ENCODE measurements around the gene RNASE13. TPM values are rescaled to one million over a fixed set of nuclear protein-coding genes. Genes with fewer than 3 reads are reported as not detected.

The RNASE13 gene
- total RNA-seq, 1 donor from 2014 or later, result not detected

- Histone ChIP-seq H3K27ac (peak overlapping the region; percentile 95 to 96), H3K36me3 (peaks cover 10 to 15% of the 10 kb centered on the region in 2 donors), H3K9me3 (no peaks in the 10 kb centered on the region), H3K4me1 (peaks cover 11 to 25% of the 10 kb centered on the region in 2 donors), H3K27me3 (no peaks in the 10 kb centered on the region), H3K4me3 (peak overlapping the region; percentile 68 to 83)
- TF ChIP-seq, protein P1, sequence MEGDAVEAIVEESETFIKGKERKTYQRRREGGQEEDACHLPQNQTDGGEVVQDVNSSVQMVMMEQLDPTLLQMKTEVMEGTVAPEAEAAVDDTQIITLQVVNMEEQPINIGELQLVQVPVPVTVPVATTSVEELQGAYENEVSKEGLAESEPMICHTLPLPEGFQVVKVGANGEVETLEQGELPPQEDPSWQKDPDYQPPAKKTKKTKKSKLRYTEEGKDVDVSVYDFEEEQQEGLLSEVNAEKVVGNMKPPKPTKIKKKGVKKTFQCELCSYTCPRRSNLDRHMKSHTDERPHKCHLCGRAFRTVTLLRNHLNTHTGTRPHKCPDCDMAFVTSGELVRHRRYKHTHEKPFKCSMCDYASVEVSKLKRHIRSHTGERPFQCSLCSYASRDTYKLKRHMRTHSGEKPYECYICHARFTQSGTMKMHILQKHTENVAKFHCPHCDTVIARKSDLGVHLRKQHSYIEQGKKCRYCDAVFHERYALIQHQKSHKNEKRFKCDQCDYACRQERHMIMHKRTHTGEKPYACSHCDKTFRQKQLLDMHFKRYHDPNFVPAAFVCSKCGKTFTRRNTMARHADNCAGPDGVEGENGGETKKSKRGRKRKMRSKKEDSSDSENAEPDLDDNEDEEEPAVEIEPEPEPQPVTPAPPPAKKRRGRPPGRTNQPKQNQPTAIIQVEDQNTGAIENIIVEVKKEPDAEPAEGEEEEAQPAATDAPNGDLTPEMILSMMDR (IDR thresholded peaks at IDR 0.05), result no peak
- intact Hi-C loops (cut with DNase I), result loop anchor here (1.0 kb wide), 2 partner anchors 23 to 35 kb away; no protein-coding TSS in a partner anchor
- DNase-seq (ENCODE audit: low spot score in 2 of 2), result no peak
Observed at GRCh38 chr14:21069388-21070082, 34.9 kb upstream of the RNASE13 start.

DNA sequence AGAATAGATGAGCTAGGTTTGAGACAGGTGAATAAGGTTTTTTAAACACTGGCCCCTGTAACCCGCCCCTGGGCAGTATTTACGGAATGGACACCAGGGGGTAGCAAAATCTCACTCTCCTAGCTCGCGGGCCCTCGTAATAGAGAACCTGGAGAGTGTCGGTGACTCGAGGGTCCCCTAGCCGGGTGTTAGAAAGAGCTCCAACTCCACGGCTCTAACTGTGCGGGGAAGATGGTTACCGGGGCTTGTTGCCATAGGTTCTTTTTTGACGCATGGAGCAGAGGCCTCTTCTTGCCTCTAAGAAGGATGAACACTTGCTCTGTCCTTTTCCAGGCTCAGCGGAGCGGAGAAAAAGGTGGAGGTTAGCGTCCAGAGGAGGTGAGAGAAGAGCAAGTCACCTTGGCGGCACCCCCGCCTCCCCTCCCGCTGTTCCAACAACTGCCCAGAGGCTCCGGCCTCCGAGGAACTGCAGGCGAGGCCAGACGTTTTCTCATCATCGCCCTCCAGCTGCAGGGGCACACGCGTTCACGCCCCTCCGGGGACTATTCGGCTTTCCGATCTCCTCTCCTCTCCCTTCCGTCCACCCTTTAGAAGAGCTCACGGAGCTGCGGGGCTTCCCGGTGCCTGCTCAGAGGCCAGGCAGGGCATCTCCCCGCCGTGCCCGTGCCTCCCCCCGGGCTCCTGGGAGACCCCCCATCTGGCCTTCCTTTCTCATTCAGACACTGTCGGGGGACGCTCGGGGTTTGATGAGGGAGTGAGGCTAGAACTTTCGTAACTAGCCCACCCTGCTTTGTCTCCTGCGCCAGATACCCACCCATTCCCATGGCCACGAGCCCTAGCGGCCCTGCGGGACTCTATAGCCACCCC, 34.1 kb upstream of the RNASE13 start:
- H3K4me3 ChIP-seq, result peak overlapping the region; percentile 68 to 83
- peak in 1 of 2 donors; percentile 83 for DNase-seq (ENCODE audit: low spot score in 2 of 2)
- H3K9me3 ChIP-seq, result no peaks in the 10 kb centered on the region
- no peaks in the 10 kb centered on the region for H3K27me3 ChIP-seq
- intact Hi-C loops (cut with DNase I), result loop anchor here (1.0 kb wide), 2 partner anchors 24 to 36 kb away; no protein-coding TSS in a partner anchor
- TF ChIP-seq, protein P1 (IDR thresholded peaks at IDR 0.05), result peak; percentile 67 to 81 (median 68)
- peak overlapping the region; percentile 95 to 96 for H3K27ac ChIP-seq
- H3K36me3 ChIP-seq, result peaks cover 2 to 8% of the 10 kb centered on the region in 2 donors
- peaks cover 11 to 25% of the 10 kb centered on the region in 2 donors for H3K4me1 ChIP-seq

DNA sequence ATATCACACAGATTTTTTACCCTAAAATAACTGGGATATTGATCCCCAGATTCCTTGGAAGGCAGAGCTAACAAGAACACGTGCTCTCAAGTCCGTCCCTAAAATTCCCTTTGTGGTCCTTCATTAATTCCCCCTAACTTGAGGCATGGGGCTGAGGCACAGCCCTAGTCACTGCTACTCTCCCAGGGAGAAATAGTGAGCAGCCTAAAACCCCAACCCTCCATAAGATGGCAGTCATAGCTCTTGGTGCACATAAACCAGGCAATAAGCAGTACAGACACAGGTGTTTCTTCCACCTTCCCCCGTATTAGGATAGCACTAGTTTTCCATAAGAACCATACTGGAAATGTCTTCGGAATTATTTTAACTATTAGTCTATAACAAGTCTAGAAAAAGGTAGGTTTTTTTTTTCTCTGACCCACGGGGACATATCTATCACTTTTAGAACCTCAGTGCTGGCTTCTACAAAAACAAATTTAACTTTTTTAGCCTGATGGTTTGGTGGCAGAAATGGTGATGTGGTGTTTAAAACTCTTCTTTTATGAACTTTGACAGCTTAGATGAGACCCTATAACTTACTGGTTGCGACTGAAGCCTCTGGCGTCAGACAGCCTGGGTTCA, 32.4 kb upstream of the RNASE13 start:
- peaks cover 3 to 17% of the 10 kb centered on the region in 2 donors for H3K4me1 ChIP-seq
- intact Hi-C loops (cut with DNase I), result no loop called here
- TF ChIP-seq, protein P1 (IDR thresholded peaks at IDR 0.05), result no peak
- DNase-seq (ENCODE audit: low spot score in 2 of 2), result no peak
- H3K9me3 ChIP-seq, result no peaks in the 10 kb centered on the region
- no peaks in the 10 kb centered on the region for H3K27me3 ChIP-seq
- H3K36me3 ChIP-seq, result no peaks in the 10 kb centered on the region
- no peak overlapping the region for H3K4me3 ChIP-seq
- H3K27ac ChIP-seq, result no peak overlapping the region

- intact Hi-C loops (cut with DNase I), result no loop called here
- Histone ChIP-seq H3K27ac (no peak overlapping the region), H3K27me3 (no peaks in the 10 kb centered on the region), H3K4me3 (no peak overlapping the region), H3K4me1 (peaks cover 0 to under 1% of the 10 kb centered on the region in 2 donors), H3K9me3 (no peaks in the 10 kb centered on the region), H3K36me3 (no peaks in the 10 kb centered on the region)
- TF ChIP-seq, protein P1 (IDR thresholded peaks at IDR 0.05), result no peak
- DNase-seq (ENCODE audit: low spot score in 2 of 2), result no peak
Observed at GRCh38 chr14:21063479-21063878, 28.9 kb upstream of the RNASE13 start.

GRCh38 chr14:21061347-21061668, 26.7 kb upstream of the RNASE13 start:
- intact Hi-C loops (cut with DNase I), result no loop called here

More at GRCh38 chr14:21061347-21061668, 26.7 kb upstream of the RNASE13 start:
- Histone ChIP-seq H3K4me1 (no peaks in the 10 kb centered on the region), H3K36me3 (no peaks in the 10 kb centered on the region), H3K9me3 (no peaks in the 10 kb centered on the region), H3K27me3 (no peaks in the 10 kb centered on the region), H3K4me3 (no peak overlapping the region), H3K27ac (no peak overlapping the region)
- DNase-seq (ENCODE audit: low spot score in 2 of 2), result no peak
- TF ChIP-seq, protein P1 (IDR thresholded peaks at IDR 0.05), result no peak
